Hematopoietic multipotent progenitor cell treated with erythropoietin and hydrocortisone succinate and interleukin-3 and kit ligand, for 8 days (in vitro differentiated cells): Measurements from ENCODE around the gene SATB2.

Experiments used
- DNase-seq: peaks from one replicate; pipeline ENCODE4 v3.0.0-alpha.2; 2015

SATB2 gene

DNA sequence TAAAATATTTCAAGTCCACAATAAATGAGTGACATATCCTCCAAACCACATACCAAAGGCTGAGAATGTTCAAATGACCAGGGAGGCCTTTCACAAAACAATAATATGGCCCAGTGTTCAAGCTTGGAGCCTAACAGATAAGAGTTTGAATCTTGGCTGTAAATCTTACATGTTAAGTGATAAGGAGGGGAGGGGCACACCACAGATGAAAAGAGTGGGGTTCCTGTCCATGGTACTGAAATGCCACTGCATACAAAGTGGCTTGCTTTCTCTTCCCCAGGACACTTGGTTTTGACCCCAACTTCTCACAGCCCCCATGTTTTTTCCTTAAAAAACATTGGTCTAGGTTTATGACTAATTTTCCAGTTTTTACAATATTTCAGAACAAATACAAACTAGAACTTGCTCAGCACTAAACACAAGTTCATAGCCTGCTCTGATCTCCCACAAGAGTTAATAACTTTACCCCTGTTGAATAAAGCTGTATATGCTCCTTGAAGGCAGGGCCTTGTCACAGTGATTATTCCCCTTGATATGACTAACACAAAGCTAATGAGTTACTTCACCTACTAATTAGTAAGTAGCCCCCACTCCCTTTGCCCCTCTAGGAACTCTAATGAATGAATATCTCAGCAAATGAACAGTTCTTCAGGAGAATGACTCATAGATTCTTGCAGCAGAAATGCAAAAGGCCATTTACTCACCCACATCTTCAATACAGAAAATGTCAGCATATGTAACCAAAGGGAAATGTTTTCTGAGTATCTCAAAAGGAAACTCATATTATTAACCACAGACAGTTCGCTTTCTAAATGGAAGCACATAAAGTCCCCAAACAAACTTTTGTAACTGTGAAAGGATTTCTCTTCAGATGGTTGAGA is 142.2 kb downstream of the SATB2 start:
- DNase-seq, result peak; percentile 29

DNA sequence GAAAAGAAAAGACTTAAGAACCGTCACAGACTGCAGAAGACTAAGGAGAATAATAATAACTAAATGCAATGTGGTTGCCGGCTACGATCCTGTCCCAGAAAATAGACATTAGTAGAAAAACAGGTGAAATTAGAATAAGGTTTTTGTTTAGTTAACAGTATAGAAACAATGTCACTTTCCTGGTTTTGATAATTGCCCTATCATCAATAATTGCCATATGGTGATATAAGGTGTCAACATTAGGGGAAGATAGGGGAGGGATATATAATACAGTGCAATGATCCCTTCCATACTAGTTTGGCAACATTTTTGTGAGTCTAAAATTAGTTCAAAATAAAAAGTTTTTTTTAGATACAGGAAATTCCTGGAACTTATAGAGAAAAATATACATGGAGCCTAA is 144.8 kb downstream of the SATB2 start:
- DNase-seq, result no peak

DNA sequence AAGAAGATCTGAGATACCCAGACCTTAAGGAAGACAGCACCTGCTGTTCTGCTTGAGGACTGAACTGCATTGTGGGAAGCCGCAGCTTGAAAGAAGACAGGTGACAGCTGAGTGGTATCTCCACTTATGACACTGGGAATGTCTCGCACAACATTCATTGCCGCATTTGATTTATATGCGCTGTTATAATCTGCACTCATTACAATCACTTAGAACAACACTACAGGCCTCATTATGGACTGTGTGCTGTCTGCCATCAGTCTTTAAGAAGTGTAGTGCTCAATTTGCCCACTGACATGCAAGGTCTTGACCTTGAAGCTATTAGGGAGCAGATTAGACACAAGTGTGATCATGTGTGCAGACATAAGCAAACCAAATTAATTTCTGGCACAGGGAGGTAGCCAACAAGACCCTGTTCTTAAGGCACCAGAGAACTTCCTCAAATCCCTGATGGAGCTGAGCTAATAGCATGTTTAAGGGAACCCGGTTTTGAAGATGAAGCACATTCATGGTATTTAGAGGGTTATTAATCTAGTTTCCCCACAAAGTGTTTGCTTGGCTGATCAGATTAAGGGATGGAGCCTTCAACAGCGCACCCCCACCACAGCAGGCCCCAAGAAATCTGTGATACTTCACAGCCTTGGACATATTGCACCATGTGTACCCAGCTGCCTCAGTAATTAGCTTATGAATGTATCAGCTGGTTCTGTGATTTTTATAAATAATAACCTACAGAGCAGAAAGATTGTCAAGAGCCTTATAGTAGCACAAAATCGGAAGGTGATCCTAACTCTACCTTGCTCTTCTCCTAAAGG is 146.8 kb downstream of the SATB2 start:
- DNase-seq, result no peak

DNA sequence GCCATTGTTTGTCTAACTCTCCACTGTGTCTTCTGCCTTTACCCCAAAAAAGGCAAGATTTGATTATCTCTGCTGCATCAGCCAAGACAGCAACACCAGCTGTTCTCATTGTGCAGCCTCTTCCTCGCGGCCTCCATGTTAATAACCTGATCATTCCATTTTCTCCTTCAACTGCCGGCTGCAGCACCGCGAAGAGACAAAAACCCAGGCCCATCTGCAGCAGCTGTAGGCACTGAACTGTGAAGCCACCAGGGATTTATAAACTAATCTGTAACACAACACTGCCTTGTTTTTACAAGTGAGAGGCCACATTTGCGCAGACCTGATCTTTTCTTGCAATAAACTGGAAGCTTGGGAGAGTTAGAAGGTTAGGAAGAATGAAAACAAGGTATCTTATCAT is 147.8 kb downstream of the SATB2 start:
- no peak for DNase-seq

DNA sequence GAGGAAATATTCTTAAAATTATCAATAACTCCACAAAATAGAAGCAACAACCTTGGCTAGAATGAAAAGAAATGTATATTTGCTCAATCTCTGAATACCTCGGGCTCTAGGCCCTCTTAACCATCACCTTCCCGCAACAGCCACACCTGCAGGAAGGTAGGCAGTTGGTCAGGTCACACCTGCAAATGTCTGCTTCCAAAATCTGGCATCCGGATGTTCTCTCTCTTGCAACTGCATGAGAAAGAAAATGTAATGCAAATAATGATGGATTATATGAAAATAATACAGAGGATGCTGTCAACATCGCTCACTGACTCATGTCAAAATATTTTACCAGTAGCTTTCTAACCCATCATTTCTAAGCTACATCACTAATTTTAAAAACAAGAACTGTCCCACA is 148.3 kb downstream of the SATB2 start:
- DNase-seq, result no peak

DNA sequence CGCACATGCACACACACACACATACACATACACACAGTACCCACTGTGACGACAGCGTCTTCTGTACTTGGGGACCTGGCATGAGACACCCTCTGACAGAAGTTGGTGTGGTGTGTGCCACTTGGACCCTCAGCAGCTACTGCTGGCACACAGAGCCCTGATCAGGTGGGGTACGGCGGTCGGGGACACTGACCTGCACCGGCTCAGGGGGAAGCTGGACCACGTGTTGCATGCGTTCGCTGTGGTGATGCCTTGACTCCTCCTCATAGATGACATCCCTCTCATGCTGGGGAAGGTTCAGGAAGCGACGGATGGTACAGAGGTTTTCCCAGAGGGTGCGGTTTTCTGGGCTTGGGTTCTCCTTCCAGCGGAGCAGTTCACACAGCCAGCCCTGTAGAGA is 149.2 kb downstream of the SATB2 start:
- no peak for DNase-seq

DNA sequence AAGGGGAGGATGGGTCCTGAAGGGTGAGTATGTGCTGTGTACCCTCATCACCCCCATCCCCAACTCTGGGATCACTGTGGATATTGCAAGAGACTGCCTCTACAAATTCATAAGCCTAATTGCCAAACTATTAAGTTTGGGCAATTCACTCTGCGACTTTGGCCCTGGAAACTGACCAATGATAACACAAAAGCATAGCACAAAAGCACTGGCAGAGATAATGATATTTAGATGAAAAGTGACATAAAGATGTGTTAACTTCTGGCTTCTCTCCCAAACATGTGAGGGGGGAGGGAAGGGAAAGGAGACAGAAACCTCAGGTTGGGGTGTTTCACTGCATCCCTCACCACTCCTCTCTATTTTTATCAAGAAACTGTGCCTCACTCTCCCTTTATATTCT is 150.3 kb downstream of the SATB2 start:
- no peak for DNase-seq

DNA sequence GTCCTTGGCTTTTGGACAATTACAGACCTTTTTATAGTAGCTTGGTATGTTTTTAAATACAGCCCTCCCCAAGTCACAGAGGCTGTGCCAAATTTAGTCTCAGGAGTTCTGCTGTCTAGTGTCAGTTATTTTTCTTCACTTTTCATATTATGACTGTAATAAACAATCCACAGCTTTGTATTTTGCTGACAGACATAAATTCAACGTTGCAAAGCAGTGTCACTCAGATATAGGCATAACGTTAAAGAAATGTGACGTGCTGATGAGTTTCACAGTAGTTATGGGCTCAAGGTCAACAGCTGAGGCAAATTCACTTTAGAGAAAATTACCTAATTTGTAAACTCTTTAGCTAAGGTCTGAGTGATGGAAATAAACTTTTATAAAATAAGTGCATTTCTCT is 151.6 kb downstream of the SATB2 start:
- DNase-seq, result no peak

DNA sequence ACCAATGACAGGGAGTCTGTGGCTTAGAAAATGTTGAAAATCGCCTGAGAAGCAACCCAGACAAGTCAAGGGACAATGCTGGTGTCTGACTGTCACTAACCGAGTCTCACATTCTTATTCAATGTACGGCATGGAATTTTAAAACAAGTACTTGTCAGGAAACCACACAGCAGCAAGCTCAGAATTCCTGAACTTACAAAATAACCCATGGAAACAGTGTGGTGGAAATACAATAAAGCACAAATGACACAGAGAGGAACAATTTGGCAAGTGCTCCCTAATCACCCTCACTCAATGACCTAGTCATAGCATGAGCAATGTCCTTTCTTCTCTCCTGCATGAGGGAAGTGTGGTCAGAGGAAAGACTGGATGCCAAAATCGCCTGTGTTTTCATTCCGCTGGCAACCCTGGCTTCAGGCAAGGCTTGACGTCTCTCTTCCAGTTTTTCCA is 154.0 kb downstream of the SATB2 start:
- DNase-seq, result no peak

DNA sequence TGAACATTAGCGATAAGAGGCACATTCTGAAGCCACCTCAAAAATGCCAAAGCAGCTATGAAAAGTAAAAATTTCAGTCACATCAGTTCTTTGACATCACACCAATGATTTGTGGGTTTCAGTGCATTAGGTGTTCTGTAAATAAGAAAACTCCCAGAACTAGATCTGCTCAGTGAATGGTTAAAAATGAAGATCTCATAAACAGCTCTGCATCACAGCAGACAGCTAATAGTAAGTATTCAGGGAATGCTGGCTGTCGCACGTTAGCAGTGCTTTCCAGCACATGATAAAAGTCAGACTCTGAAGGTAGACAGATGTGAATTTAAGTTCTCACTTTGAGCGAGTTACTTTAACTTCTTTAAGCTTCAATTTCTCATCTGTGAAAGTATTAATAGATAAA is 154.9 kb downstream of the SATB2 start:
- no peak for DNase-seq

DNA sequence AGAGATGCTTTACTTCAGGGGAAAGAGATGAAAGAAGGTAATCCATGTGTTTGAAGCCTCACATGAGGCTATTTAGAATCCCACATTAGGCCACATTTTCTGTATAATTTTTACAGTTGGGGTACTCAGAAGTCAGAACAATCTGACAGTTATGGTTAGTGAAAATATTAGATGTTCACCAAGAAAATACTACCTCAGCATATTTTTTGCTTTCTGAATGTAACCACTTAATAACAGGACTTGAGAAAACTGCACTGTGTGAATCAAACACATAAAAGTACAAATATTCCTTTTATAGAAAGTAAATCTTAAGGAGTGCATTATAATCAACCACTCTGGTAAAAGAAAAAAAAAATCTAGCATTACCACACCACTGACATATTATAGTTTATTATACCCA is 169.3 kb downstream of the SATB2 start:
- no peak for DNase-seq

DNA sequence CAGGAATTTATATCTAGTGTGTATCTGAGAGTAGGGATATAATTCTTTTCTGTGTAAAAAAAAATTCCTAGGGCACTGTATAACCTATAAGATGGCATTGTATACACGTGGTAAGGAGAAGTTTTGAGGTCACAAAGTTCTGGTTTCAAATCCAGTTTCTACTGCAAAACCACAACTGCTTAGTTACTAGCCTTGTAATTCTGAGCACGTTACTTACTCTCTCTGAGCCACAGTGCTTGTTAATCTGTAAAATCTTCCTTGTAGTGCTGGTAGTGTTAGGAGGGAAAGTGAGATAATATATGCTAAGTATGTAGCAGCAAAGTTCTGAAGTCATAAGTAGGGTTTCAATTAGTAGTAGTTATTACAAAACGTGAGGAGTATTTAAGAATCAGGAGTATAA is 175.4 kb downstream of the SATB2 start:
- no peak for DNase-seq

DNA sequence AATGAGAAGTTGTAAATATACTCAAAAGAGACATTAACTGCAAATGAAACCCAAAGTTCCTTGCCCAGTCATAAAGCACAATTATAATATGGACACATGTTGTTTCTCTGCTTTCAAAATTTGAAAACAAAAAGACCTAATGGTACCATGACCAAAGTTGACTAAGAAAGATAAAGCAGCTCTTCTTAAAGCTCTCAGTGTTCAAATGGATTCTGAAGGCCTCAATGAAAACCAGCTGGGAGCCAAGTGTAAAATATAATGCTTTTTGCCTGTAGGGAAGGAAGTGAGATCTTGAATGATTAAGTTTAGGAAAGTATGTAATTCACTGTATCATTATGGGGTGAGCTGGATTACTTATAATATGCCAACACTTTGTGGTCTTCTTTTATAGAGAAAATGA is 178.6 kb downstream of the SATB2 start:
- DNase-seq, result no peak

DNA sequence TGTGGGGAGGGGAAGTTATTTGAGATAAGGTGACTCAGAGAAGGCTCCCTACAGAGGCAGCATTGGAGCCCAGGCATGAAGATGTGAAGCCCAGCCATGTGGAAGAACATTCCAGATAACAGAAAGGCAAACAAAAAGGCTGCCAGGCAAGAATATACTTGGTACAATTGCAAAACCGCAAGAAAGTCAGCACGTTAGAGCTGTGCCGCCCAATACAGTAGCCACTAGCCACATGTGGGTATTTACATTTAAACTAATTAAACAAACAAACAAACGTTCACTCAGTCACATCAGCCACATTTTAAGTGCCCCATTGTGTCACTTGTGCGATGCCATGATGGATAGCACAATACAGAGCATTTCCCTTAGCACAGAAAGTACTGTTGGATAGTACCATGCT is 179.6 kb downstream of the SATB2 start:
- DNase-seq, result no peak

DNA sequence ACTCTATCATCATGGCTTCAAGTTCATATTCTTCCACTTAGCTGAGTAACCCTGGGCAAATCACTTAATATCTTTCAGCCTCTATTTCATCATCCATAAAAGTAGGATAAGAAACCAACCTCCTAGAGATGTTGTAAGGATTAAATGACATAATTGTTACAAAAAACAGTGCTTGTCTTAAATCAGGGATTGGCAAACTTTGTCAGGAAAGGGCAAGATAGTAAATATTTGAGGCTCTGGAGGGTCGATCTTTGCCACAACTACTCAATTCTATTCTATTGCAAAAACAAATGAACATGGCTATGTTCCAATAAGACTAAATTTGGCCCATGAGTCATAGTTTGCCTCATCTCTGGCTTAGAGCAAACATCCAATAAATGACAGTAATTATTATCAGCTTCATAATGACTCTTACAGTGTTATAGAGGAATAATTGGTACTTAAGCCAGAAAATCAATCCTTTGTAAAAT is 184.7 kb downstream of the SATB2 start:
- no peak for DNase-seq

DNA sequence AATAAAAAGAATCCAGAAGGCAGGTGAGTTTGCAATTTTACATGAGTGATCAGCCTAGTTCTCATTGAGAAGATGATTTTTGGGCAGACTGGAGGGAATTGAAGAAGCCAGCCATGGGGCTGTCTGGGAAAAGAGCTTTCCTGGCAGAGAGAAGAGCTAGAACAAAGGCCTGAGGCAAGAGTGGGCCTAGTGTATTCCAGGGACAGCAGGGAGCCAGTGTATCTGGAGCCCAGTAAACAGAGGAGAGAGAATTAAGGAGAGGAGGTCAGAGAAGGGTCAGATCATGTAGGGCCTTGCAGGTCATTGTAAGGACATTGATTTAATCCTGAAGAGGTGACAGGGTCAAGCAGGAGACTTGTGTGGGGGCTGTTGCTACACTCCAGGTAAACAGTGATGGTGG is 195.8 kb downstream of the SATB2 start:
- DNase-seq, result no peak

DNA sequence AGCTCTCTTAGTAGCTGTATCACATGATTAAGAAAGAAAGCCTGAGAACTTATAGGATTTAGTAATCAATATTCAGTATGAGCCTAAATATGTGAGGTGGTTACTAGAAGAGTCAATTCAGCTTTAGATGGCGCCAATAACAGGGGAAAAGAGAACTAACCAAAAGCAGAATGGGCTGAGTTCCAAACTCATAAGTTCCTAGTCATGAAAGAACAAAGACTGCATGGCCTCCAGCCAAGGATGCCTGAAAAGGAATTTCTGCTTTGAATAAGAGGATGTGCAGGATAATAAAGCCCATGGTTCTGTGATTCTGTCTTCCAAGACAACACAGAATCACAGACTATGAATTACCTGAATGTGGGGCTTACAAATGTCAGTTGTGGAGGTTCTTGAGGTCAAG is 196.5 kb downstream of the SATB2 start:
- DNase-seq, result no peak

DNA sequence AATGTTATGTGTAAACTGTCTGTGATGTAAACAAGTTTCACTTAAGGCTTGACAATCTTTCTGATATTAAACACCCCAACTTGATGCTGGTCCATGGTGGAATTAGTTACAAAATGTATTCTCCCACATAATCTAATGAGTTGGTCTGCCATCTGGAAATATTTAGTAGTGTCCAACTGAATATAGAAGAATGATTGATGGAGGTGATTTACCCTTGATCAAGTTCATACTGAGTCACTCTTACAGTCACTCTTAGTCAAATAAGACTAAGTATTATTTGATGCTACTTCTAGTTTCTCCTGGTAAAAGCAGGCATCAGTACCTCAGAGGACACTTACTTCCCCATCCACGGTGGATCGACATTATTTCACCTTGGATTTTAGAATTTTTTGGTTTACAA is 198.1 kb downstream of the SATB2 start:
- DNase-seq, result no peak

DNA sequence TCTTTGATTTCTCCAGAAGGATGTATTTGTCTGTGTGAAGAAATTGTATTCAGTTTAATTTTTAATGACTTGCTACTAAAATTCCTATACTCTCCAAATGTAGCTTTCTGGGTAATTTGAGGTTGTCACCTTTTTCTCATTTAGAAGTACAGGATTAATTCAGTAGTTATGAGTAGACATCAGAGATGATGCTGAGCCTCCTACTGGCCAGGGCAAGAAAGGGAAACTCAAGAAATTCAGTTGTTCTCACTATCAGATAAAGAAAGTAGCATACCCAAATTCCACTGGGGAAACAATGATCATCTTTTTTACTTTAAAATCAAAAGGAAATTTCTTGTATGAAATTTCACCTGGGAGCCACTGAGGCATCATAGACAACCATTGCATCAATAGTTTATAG is 199.4 kb downstream of the SATB2 start:
- no peak for DNase-seq

DNA sequence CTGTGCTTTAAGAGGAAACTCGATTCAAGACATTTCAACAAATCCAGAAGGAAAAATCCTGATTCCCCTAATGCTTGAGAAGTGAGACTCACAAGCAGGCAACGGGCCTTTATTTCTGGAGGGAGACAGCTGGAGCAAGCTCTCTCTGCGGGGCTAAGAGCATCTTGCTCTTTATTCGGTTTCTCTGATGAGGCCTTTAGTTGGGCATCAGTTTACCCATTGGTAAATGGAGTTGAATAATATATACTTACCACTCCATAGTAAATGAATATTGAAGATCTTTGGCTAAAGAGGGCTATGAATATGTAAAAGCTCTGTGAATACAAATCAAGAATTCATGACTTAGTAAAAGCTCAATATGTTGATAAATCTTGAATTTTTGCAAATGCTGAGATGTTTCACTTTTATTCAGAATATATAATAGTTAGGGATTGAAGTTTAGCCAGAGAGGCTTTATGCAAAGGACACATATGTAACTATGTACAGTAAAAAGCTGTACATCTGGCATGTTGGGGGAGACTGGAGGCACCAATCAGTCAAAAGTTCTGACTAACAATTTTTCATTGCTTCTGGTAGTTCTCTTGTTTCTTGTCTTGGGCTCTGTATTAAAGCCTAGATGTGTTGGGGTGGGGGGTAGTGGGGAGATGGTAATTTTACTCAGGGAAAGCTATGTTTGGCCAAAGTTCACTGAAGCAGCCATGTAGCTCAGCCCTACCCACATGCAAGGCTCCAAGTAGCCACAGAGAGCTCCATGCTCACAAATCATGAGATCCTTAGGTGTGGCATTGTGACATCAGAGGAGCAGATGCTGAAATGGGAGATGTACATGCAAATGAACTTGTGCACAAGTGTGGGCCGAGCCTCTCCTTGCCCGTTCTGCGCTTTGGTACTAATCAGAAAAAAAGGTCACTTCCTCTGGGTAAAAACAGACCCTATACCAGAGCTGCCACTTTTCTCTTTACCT is 200.2 kb downstream of the SATB2 start:
- DNase-seq, result no peak

DNA sequence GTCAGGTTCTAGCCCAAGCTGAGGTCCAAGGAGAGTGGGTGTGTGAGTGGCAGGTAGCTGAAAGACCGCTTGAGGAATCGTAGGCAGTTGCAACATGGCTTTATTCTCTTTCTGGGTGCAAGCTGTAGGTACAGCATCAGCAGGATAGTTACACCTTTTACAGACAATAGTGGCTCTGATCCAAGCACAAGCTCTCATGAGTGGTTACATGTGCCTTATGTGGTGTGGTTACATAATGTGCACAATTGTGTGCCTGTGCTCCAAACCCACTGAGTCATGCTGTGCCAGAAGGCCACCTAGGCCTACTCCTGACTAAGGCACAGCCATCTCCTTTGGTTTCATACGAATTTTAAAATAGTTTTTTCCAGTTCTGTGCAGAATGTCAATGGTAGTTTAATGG is 227.6 kb downstream of the SATB2 start:
- DNase-seq, result no peak

DNA sequence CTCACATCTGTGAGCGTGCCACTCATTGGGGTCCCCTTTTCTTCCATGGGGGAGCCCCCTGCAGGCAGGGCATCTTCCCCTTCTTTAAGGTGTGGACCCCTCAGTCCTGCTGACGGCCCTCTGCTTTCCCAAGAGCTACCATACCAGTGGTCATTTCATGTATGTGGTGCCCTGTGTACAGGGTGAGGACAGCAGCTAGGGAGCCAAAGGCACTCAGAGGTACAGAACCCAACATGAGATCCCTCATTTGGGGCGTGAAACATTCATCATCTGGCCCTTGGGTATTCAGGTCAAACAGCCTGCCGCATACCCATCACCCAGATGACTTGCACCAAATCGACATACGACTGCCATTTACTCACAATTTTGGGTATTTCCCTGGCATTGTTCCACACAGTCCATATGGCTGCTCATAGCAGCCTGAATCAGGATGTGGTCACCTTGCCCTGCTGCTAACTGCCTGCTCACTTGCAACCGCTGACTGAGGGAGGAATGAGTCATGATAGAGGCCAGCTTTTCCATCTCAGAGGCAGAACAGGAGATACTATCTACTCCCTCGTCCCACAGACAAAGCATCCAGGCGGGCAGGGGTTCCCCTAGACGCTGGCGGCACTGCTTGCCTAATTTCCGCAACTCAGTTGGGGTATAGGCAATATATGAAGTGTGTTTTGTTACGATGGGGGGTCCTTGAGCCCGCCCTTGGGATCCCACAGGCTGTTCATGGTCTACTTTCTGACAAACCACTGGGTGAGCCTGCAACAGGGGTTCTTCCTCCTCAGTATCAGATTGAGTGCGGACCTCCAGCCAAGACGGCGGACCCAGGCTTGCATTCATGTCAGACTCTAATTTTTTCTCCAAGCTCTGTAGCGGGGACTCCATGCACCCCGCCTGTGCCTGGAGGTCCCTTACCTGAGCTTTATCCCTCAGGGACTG is 228.6 kb downstream of the SATB2 start:
- DNase-seq, result no peak
